Measurements from ENCODE around the gene ABHD13.

GRCh38 chr13:108274718-108275117 lies 56.5 kb downstream of the ABHD13 start:
- no peak for TF ChIP-seq EZH2phosphoT487 (IDR thresholded peaks at IDR 0.05; ENCODE audit: low read length)
- TF ChIP-seq CTCF (IDR thresholded peaks at IDR 0.05; ENCODE audit: low read length) = no peak

All from MM.1S (cell line).